Chondrocyte (in vitro differentiated cells): ENCODE measurements around the gene NAV1. TPM values are rescaled to one million over a fixed set of nuclear protein-coding genes. Genes with fewer than 3 reads are reported as not detected.

Source experiments
- DNase-seq: peaks from one replicate; pipeline ENCODE4 v3.0.0; 2021; ENCODE audit warnings: mixed read lengths, low spot score
- H3K27ac Mint-ChIP-seq: one replicate; pipeline ENCODE4 v1.8.0; 2021; ENCODE audit warnings: mild to moderate bottlenecking, moderate library complexity, mixed read lengths; ENCODE audit not compliant: unreplicated experiment
- H3K27me3 Mint-ChIP-seq: 2 replicates; pipeline ENCODE4 v1.8.0; 2021; ENCODE audit warnings: low read depth, mixed read lengths
- H3K36me3 Mint-ChIP-seq: 2 replicates; pipeline ENCODE4 v1.8.0; 2021; ENCODE audit warnings: low read depth, mixed read lengths
- H3K4me1 Mint-ChIP-seq: 2 replicates; pipeline ENCODE4 v1.8.0; 2021; ENCODE audit warnings: low read depth, mild to moderate bottlenecking, mixed read lengths
- H3K4me3 Mint-ChIP-seq: one replicate; pipeline ENCODE4 v1.8.0; 2021; ENCODE audit warnings: mild to moderate bottlenecking, moderate library complexity, mixed read lengths; ENCODE audit not compliant: unreplicated experiment
- H3K9me3 Mint-ChIP-seq: 2 replicates; pipeline ENCODE4 v1.8.0; 2021; ENCODE audit warnings: low read depth, mixed read lengths
- CTCF ChIP-seq: fragments of 200-600 bp; sonication (generic); IDR thresholded peaks from 2 replicates; pipeline ENCODE4 v1.5.0; 2021; ENCODE audit warnings: antibody characterized with exemption, mild to moderate bottlenecking, moderate library complexity
- total RNA-seq: library from RNA; stranded (reverse); gene quantifications from 3 replicates; pipeline ENCODE4 v1.2.1, GENCODE V29; 2021

The NAV1 gene
- total RNA-seq, 1 donor from 2014 or later = 201 TPM

DNA sequence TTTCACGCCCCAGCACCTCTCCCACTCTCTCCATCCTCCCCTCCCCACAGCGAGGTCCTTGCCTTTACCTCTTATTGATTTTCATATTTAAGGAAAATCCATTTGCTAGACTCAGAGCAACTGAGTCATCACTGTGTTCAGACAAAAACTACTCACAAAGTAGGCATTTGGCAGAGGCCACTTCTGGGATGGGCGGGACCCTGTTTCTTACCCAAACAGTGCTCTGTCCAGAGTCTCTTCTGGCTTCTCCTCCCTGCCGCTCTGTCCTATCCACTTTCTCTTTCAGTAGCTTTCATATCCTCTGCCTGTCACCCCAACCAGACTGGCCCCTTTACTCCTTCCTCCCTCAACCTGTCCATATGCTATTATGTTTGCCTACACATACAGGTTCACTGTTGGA is 2.4 kb upstream of the NAV1 start:
- Mint-ChIP-seq H3K4me3 (peak overlapping the region; percentile 17), H3K27ac (peak overlapping the region; percentile 93), H3K4me1 (peaks cover 81% of the 10 kb centered on the region), H3K36me3 (no peaks in the 10 kb centered on the region), H3K27me3 (no peaks in the 10 kb centered on the region), H3K9me3 (no peaks in the 10 kb centered on the region)
- DNase-seq = no peak
- TF ChIP-seq CTCF = no peak

DNA sequence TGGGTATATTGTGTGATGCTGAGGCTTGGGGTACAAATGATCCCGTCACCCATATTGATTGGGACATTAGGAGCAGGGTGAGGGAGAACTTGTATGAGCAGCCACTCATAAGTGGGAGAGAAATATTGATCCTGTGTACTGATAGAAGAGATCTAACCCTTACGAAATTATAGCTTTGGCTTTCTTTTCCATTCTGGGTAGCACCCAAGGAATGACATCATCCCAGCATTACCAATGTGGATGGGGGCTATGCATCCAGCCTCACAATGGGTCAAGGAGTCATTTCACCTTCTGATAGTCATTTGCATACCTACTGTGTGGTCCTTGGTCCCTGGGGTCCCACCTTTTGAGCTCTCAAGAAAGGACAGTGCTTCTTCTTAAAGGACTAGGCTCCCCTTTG is 1.9 kb upstream of the NAV1 start:
- Mint-ChIP-seq H3K9me3 (no peaks in the 10 kb centered on the region), H3K36me3 (no peaks in the 10 kb centered on the region), H3K4me1 (peaks cover 81% of the 10 kb centered on the region), H3K27me3 (no peaks in the 10 kb centered on the region), H3K4me3 (peak overlapping the region; percentile 17), H3K27ac (peak overlapping the region; percentile 93)
- no peak for TF ChIP-seq CTCF
- no peak for DNase-seq

DNA sequence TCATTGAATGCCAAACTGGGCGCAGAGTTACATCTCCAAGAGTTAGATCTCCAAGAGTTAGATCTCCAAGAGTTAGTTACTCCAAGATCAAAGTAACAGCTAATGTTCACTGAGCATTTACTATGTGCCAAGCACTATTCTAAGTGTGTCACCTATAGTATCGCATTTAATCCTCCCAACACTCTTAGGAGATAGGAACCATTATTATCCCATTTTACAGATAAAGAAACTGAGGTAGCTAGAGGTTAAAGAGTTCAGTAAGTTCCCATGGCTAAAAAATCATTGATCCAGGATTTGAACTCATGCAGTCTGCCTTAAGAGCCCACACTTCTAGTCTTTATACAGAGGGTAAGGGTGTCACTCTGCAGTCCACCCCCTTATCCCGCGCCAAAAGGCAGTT is 1.5 kb upstream of the NAV1 start:
- no peak for TF ChIP-seq CTCF
- H3K4me3 Mint-ChIP-seq = no peak overlapping the region
- peaks cover 81% of the 10 kb centered on the region for H3K4me1 Mint-ChIP-seq
- H3K27ac Mint-ChIP-seq = no peak overlapping the region
- no peak for DNase-seq
- H3K36me3 Mint-ChIP-seq = no peaks in the 10 kb centered on the region
- no peaks in the 10 kb centered on the region for H3K9me3 Mint-ChIP-seq
- no peaks in the 10 kb centered on the region for H3K27me3 Mint-ChIP-seq

- Mint-ChIP-seq H3K4me3 (peak overlapping the region; percentile 84), H3K9me3 (no peaks in the 10 kb centered on the region), H3K27ac (peak overlapping the region; percentile 87), H3K4me1 (peaks cover 81% of the 10 kb centered on the region), H3K27me3 (no peaks in the 10 kb centered on the region), H3K36me3 (no peaks in the 10 kb centered on the region)
- no peak for DNase-seq
- no peak for TF ChIP-seq CTCF
Measured at GRCh38 chr1:201537891-201538611, 876 bp upstream of the NAV1 start.

DNA sequence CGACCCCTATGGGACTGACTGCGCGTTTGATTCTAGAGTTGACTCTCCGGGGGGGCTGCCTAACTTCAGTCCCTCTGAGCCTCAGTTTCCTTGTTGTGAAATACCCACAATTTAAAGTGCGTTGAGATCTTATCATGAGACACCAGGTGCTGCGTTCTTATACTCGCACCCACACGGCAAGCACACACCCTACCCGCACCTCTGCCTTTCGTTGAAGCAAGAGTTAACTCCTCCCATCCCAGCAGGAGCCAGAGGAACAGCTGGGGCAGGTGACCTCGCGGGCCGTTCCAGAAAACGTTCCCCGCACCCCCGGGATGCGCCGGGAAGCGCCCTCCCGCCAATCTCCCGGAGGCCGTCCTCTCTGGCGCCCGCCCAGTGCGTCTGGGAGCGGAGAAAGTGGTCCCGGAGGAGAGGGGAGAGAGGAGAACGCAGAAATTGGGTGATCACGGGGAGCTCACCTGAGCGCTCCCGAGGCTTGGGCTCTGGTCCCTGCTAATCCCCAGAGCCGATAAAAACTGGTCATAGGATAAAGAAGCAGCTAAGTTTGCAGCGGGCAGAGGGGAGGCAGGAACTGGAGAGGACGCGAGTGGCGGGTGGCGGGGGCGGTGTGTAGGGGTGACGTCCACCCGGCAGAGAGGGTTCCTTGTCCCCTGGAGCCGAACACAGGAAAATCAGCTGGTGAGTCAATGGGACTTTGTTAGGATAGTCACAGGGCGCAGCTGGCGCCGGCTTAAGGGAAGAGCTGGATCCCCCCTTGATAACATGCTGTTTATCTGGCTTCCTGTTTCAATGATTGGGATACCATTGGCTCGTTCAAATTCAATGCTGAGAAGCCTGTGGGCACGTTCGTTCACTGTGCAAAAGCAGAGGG is 869 bp downstream of the NAV1 start:
- Mint-ChIP-seq H3K4me3 (peak overlapping the region; percentile 84), H3K4me1 (peaks cover 85% of the 10 kb centered on the region), H3K27ac (peak overlapping the region; percentile 80), H3K36me3 (no peaks in the 10 kb centered on the region), H3K27me3 (no peaks in the 10 kb centered on the region), H3K9me3 (no peaks in the 10 kb centered on the region)
- no peak for TF ChIP-seq CTCF
- DNase-seq = no peak
